ENCODE results near the gene LMX1A.

Gene LMX1A

DNA sequence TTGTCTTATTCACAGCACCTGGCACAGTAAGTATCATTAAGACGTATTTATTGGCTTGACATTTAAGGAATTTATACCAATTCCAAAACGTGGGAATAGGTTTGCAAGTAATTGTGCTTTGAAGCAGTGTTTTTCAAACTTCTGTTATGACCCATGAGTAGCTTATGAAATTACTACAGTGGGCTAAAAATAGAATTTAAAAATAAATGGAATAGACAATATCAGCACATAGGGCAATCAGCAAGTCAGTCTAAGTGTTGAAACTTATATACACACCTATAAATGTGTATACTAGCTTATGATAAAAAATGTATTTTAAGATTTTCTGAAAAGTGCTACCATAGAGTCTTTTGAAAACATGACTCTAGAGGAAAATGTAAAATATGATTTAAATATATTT lies 116.6 kb downstream of the LMX1A start:
- no peak overlapping the region for H3K4me3 ChIP-seq (ENCODE audit: low read depth, low read length)
- TF ChIP-seq, protein P1, sequence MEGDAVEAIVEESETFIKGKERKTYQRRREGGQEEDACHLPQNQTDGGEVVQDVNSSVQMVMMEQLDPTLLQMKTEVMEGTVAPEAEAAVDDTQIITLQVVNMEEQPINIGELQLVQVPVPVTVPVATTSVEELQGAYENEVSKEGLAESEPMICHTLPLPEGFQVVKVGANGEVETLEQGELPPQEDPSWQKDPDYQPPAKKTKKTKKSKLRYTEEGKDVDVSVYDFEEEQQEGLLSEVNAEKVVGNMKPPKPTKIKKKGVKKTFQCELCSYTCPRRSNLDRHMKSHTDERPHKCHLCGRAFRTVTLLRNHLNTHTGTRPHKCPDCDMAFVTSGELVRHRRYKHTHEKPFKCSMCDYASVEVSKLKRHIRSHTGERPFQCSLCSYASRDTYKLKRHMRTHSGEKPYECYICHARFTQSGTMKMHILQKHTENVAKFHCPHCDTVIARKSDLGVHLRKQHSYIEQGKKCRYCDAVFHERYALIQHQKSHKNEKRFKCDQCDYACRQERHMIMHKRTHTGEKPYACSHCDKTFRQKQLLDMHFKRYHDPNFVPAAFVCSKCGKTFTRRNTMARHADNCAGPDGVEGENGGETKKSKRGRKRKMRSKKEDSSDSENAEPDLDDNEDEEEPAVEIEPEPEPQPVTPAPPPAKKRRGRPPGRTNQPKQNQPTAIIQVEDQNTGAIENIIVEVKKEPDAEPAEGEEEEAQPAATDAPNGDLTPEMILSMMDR (IDR thresholded peaks at IDR 0.05; ENCODE audit: low read depth, low read length): no peak
- TF ChIP-seq POLR2A (IDR thresholded peaks at IDR 0.05; ENCODE audit: extremely low read depth, insufficient read length) (no peak), MYC (IDR thresholded peaks at IDR 0.05; ENCODE audit: low read depth, low read length) (no peak)
- TF ChIP-seq, protein P2, sequence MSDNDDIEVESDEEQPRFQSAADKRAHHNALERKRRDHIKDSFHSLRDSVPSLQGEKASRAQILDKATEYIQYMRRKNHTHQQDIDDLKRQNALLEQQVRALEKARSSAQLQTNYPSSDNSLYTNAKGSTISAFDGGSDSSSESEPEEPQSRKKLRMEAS (IDR thresholded peaks at IDR 0.05; ENCODE audit: low read depth, low read length): no peak
- DNase-seq (ENCODE audit: low read depth): no peak

DNA sequence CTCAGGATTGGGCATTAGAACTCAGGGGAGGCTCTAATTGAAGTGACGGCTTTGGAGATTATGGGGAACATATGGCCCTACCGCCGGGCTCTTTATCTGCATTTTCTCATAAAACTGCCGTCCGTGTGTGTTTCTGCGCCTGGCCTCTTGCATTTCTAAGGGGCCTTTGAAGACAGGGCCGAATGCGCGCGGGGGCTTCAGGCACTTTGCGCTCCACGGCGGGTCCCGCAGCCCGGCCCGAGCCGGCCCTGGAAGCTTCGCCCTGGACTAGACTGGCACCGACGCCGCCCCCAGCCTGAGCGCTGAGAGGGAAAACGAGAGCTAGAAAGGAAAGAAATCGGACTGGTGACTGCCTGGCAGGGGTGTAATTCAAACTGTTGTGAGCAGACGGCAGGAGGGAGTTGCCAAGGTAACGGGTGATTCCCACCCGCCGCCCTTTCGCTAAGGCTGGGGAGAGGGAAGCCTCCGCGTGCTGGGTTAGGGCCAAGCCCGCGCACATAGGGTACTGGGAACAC lies 120.7 kb downstream of the LMX1A start:
- no peak for DNase-seq (ENCODE audit: low read depth)
- H3K4me3 ChIP-seq (ENCODE audit: low read depth, low read length): no peak overlapping the region

DNA sequence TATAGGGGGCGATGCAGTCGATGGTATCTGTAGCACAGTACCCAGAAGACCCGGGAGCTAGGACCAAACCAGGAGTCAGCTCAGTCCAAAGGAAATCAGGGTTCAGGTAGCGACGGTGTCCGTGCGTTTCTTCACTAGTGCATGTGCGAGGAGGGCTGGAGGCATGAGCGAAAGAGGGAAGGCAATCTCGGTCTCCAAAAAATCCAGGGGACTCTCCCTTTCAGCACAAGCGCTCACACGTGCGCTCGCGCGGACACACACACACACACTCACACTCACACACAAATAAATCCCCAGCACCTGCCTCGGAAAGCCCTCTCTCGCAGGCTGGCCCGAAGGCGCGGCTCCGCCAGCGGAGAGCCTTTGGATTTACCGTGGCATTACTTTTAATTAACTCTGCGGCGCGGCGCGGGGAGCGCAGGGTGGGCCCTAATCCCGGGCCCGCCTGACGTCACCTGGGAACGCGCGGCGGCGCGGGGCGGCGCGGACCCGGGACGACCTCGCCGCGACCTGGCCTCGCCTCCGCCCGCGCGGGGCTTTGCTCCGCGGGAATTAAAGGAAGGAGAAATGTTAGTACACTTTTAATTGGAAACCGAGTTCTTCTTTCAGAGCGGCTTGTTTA lies 121.2 kb downstream of the LMX1A start:
- TF ChIP-seq MYC (IDR thresholded peaks at IDR 0.05; ENCODE audit: low read depth, low read length) (no peak), POLR2A (IDR thresholded peaks at IDR 0.05; ENCODE audit: extremely low read depth, insufficient read length) (no peak)
- TF ChIP-seq, protein P2 (IDR thresholded peaks at IDR 0.05; ENCODE audit: low read depth, low read length): no peak
- TF ChIP-seq, protein P1 (IDR thresholded peaks at IDR 0.05; ENCODE audit: low read depth, low read length): no peak
- DNase-seq (ENCODE audit: low read depth): no peak
- no peak overlapping the region for H3K4me3 ChIP-seq (ENCODE audit: low read depth, low read length)

More for the DNA sequence above, 120.7 kb downstream of the LMX1A start:
- TF ChIP-seq, protein P2 (IDR thresholded peaks at IDR 0.05; ENCODE audit: low read depth, low read length): no peak
- TF ChIP-seq MYC (IDR thresholded peaks at IDR 0.05; ENCODE audit: low read depth, low read length) (no peak), POLR2A (IDR thresholded peaks at IDR 0.05; ENCODE audit: extremely low read depth, insufficient read length) (no peak)
- TF ChIP-seq, protein P1 (IDR thresholded peaks at IDR 0.05; ENCODE audit: low read depth, low read length): no peak

DNA sequence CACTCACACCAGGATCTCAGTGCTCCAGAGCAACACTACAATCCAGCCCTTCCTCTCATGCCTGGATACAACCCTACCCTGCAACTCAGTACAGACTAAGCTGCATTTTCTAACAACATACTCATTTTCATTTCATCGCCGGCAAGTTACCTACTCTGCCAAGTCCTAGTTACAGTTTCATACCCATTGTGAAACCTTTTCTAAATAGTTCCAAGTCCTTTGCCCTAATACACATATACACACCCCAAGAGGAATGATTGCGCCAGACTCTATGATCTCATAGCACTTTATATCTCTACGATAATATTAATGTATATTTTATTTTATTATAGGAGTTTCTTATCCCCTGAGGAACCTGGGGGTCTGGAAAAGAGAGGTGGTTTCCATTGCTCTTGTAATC lies 122.4 kb downstream of the LMX1A start:
- TF ChIP-seq, protein P2 (IDR thresholded peaks at IDR 0.05; ENCODE audit: low read depth, low read length): no peak
- no peak for TF ChIP-seq POLR2A (IDR thresholded peaks at IDR 0.05; ENCODE audit: extremely low read depth, insufficient read length)
- TF ChIP-seq, protein P1 (IDR thresholded peaks at IDR 0.05; ENCODE audit: low read depth, low read length): no peak
- no peak for TF ChIP-seq MYC (IDR thresholded peaks at IDR 0.05; ENCODE audit: low read depth, low read length)
- no peak overlapping the region for H3K4me3 ChIP-seq (ENCODE audit: low read depth, low read length)
- no peak for DNase-seq (ENCODE audit: low read depth)

DNA sequence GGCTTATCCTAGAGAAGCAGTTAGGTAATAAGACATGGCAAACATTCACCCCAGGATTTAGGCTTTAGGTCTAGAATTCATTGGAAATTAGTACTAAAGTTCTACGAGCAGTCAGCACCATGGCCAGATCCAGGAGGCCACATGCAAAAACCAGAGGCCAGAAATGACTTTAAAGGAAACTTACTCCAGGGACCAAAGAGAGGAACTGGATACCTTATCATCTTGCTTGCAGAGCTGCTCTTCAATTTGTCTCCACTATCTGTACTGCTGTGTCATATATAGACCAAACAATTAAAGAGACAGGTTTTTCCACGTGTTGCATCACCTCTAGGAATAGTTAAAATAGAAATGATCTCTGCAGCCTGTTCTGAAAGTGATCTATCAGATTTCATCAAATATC lies 127.8 kb downstream of the LMX1A start:
- no peak for TF ChIP-seq MYC (IDR thresholded peaks at IDR 0.05; ENCODE audit: low read depth, low read length)
- TF ChIP-seq, protein P2 (IDR thresholded peaks at IDR 0.05; ENCODE audit: low read depth, low read length): 0 out of 2 replicates have a peak, but pooled peaks have one; percentile 35
- peak; percentile 22 for DNase-seq (ENCODE audit: low read depth)
- no peak overlapping the region for H3K4me3 ChIP-seq (ENCODE audit: low read depth, low read length)

DNA sequence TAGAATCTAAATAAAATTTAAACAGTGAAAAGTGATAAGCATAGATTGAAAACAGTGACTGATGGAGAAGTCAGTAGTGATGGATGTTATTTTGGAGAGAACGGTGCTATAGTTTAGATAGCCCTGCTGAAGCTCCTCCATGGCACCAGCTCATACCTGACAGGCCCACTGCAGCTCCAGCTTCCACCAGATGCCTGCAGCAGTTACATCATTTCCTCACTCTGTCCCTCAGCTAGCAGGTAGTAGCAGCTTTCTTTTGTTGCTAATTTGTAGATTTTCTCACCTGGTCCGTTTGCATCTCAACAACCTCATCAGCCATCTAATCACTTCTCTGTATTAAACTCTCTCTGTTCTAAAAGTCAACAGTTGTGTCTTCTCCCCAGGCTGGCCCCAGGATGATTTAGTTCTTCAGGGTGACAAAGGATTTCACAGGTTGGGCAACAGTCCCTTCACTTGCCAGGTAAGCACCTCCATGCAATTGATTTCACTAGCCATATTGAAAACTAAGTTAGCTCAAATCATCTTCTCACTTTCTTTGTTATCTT lies 128.3 kb downstream of the LMX1A start:
- H3K4me3 ChIP-seq (ENCODE audit: low read depth, low read length): no peak overlapping the region
- TF ChIP-seq POLR2A (IDR thresholded peaks at IDR 0.05; ENCODE audit: extremely low read depth, insufficient read length): no peak
- TF ChIP-seq MYC (IDR thresholded peaks at IDR 0.05; ENCODE audit: low read depth, low read length): no peak
- TF ChIP-seq, protein P2 (IDR thresholded peaks at IDR 0.05; ENCODE audit: low read depth, low read length): no peak
- TF ChIP-seq, protein P1 (IDR thresholded peaks at IDR 0.05; ENCODE audit: low read depth, low read length): no peak
- DNase-seq (ENCODE audit: low read depth): no peak

All from NB4 (cell line).